Measurements from ENCODE around the gene SOX8. TPM values are rescaled to one million over a fixed set of nuclear protein-coding genes. Genes with fewer than 3 reads are reported as not detected.

The SOX8 gene
- total RNA-seq, 1 donor from 2014 or later = 0.96 TPM

GRCh38 chr16:979859-980594 lies 1.5 kb upstream of the SOX8 start:
- no peaks in the 10 kb centered on the region for H3K9me3 ChIP-seq (replicated peaks)
- H3K36me3 ChIP-seq = no peaks in the 10 kb centered on the region
- peaks cover 26% of the 10 kb centered on the region for H3K4me1 ChIP-seq
- no peak for DNase-seq
- H3K4me3 ChIP-seq = peak overlapping the region; percentile 71
- peak overlapping the region; percentile 52 for H3K27ac ChIP-seq (replicated peaks)
- peaks cover 68% of the 10 kb centered on the region for H3K27me3 ChIP-seq (ENCODE audit: low read depth)
- intact Hi-C loops (cut with micrococcal nuclease) = no loop called here
- TF ChIP-seq CTCF (IDR thresholded peaks at IDR 0.05; ENCODE audit: borderline replicate concordance) = no peak

- Histone ChIP-seq H3K27ac (replicated peaks) (peak overlapping the region; percentile 52), H3K4me1 (peaks cover 26% of the 10 kb centered on the region), H3K27me3 (ENCODE audit: low read depth) (peaks cover 73% of the 10 kb centered on the region), H3K36me3 (no peaks in the 10 kb centered on the region), H3K9me3 (replicated peaks) (no peaks in the 10 kb centered on the region), H3K4me3 (peak overlapping the region; percentile 71)
- TF ChIP-seq CTCF (IDR thresholded peaks at IDR 0.05; ENCODE audit: borderline replicate concordance) = no peak
- no peak for DNase-seq
- intact Hi-C loops (cut with micrococcal nuclease) = no loop called here
Measured at GRCh38 chr16:980595-980854, 1.0 kb upstream of the SOX8 start.

- Histone ChIP-seq H3K36me3 (no peaks in the 10 kb centered on the region), H3K27me3 (ENCODE audit: low read depth) (peaks cover 92% of the 10 kb centered on the region), H3K4me3 (peak overlapping the region; percentile 71), H3K9me3 (replicated peaks) (no peaks in the 10 kb centered on the region), H3K4me1 (peaks cover 26% of the 10 kb centered on the region), H3K27ac (replicated peaks) (peak overlapping the region; percentile 23)
- TF ChIP-seq CTCF (IDR thresholded peaks at IDR 0.05; ENCODE audit: borderline replicate concordance) = no peak
- intact Hi-C loops (cut with micrococcal nuclease) = no loop called here
- no peak for DNase-seq
Measured at GRCh38 chr16:982145-983043, 824 bp downstream of the SOX8 start.

- Histone ChIP-seq H3K27me3 (ENCODE audit: low read depth) (peaks cover 98% of the 10 kb centered on the region), H3K36me3 (no peaks in the 10 kb centered on the region), H3K4me3 (peak overlapping the region; percentile 71), H3K4me1 (peaks cover 28% of the 10 kb centered on the region), H3K9me3 (replicated peaks) (no peaks in the 10 kb centered on the region), H3K27ac (replicated peaks) (no peak overlapping the region)
- no peak for TF ChIP-seq CTCF (IDR thresholded peaks at IDR 0.05; ENCODE audit: borderline replicate concordance)
- intact Hi-C loops (cut with micrococcal nuclease) = no loop called here
- DNase-seq = no peak
Measured at GRCh38 chr16:983044-984030, 1.8 kb downstream of the SOX8 start.

- DNase-seq = no peak
- no peak overlapping the region for H3K27ac ChIP-seq (replicated peaks)
- H3K36me3 ChIP-seq = no peaks in the 10 kb centered on the region
- H3K9me3 ChIP-seq (replicated peaks) = no peaks in the 10 kb centered on the region
- H3K27me3 ChIP-seq (ENCODE audit: low read depth) = peaks cover 98% of the 10 kb centered on the region
- peaks cover 33% of the 10 kb centered on the region for H3K4me1 ChIP-seq
- no peak for TF ChIP-seq CTCF (IDR thresholded peaks at IDR 0.05; ENCODE audit: borderline replicate concordance)
- H3K4me3 ChIP-seq = no peak overlapping the region
- intact Hi-C loops (cut with micrococcal nuclease) = no loop called here
Measured at GRCh38 chr16:984121-984694, 2.6 kb downstream of the SOX8 start.

Data from left ventricle myocardium inferior (tissue), 1 donor.